Measurements from ENCODE around the gene CCDC186.

Gene CCDC186

DNA sequence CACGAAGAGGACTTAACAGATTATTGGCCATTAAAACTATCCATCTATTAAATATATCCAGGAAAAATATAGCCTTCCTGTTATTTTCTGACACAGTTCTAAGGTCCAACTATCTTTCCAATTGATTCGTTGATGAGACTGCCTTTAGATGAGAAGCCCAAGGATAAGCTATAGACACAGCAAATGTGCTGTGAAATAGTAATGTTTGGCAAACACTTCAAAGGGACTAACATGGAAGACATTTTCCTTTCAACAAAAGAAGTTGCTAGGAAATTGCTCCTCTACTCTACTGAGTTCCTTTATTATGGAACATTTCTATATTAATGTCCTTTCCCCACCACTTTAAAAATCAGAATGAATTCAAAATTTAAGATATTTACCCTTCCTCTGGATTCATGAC lies 38.5 kb downstream of the CCDC186 start:
- Histone ChIP-seq H3K27me3 (ENCODE audit: insufficient read depth, low read length) (no peaks in the 10 kb centered on the region), H2AFZ (ENCODE audit: low read depth, low read length) (no peak overlapping the region), H3K4me1 (ENCODE audit: insufficient read depth, low read length) (no peaks in the 10 kb centered on the region), H3K36me3 (ENCODE audit: insufficient read depth, low read length) (peaks cover 24% of the 10 kb centered on the region), H3K9me3 (ENCODE audit: low read length) (no peaks in the 10 kb centered on the region), H3K4me3 (ENCODE audit: low read length) (no peak overlapping the region)

DNA sequence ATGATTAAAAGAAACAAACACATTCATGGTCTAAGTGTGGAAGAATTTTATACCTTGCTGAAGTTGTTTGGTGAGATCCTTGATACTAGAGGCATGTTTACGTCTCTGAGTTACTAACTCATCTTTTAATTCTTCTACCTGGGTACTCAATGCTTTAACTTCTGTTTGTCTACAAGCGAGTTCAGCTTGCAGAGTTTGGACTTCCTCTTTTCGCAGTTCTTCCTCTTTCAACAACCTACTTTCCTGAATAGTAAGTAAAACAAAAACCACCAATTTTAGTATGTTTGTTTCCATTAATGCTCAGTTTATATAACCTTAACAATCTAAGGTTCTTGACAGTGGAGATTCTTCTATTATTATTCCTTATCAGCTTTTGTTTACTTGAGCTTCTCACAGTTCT lies 42.9 kb downstream of the CCDC186 start:
- Histone ChIP-seq H2AFZ (ENCODE audit: low read depth, low read length) (no peak overlapping the region), H3K36me3 (ENCODE audit: insufficient read depth, low read length) (peaks cover 35% of the 10 kb centered on the region), H3K4me3 (ENCODE audit: low read length) (no peak overlapping the region), H3K27me3 (ENCODE audit: insufficient read depth, low read length) (no peaks in the 10 kb centered on the region), H3K9me3 (ENCODE audit: low read length) (no peaks in the 10 kb centered on the region), H3K4me1 (ENCODE audit: insufficient read depth, low read length) (no peaks in the 10 kb centered on the region)

GRCh38 chr10:114121031-114121430 lies 53.0 kb downstream of the CCDC186 start:
- Histone ChIP-seq H3K27me3 (ENCODE audit: insufficient read depth, low read length) (peaks cover 2% of the 10 kb centered on the region), H3K36me3 (ENCODE audit: insufficient read depth, low read length) (peaks cover 2% of the 10 kb centered on the region), H3K9me3 (ENCODE audit: low read length) (no peaks in the 10 kb centered on the region), H3K4me1 (ENCODE audit: insufficient read depth, low read length) (no peaks in the 10 kb centered on the region), H3K4me3 (ENCODE audit: low read length) (no peak overlapping the region), H2AFZ (ENCODE audit: low read depth, low read length) (no peak overlapping the region)

- Histone ChIP-seq H3K9me3 (ENCODE audit: low read length) (no peaks in the 10 kb centered on the region), H2AFZ (ENCODE audit: low read depth, low read length) (no peak overlapping the region), H3K36me3 (ENCODE audit: insufficient read depth, low read length) (no peaks in the 10 kb centered on the region), H3K4me3 (ENCODE audit: low read length) (no peak overlapping the region), H3K27me3 (ENCODE audit: insufficient read depth, low read length) (peaks cover 15% of the 10 kb centered on the region), H3K4me1 (ENCODE audit: insufficient read depth, low read length) (no peaks in the 10 kb centered on the region)
Measured at GRCh38 chr10:114118514-114118913, 55.5 kb downstream of the CCDC186 start.

DNA sequence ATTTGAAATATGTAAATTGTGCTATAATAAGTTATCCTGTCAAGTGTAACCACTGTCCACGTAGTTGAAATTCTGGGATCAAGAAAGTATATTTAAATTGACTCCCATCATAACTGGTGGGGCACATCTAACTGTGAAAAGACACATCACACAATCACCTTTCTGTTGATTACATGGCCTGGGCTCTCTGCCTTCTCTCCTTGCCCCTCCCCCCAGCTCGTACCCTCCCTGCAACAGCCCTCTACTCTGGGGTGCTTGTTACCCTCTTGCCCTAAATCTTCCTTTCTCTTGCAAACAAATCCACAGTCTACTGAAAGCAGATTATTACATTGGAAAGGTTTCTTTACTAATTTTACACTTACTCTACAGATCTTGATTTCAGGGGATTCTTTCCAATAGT lies 56.3 kb downstream of the CCDC186 start:
- Histone ChIP-seq H2AFZ (ENCODE audit: low read depth, low read length) (no peak overlapping the region), H3K4me1 (ENCODE audit: insufficient read depth, low read length) (no peaks in the 10 kb centered on the region), H3K27me3 (ENCODE audit: insufficient read depth, low read length) (peaks cover 15% of the 10 kb centered on the region), H3K4me3 (ENCODE audit: low read length) (no peak overlapping the region), H3K36me3 (ENCODE audit: insufficient read depth, low read length) (no peaks in the 10 kb centered on the region), H3K9me3 (ENCODE audit: low read length) (no peaks in the 10 kb centered on the region)

DNA sequence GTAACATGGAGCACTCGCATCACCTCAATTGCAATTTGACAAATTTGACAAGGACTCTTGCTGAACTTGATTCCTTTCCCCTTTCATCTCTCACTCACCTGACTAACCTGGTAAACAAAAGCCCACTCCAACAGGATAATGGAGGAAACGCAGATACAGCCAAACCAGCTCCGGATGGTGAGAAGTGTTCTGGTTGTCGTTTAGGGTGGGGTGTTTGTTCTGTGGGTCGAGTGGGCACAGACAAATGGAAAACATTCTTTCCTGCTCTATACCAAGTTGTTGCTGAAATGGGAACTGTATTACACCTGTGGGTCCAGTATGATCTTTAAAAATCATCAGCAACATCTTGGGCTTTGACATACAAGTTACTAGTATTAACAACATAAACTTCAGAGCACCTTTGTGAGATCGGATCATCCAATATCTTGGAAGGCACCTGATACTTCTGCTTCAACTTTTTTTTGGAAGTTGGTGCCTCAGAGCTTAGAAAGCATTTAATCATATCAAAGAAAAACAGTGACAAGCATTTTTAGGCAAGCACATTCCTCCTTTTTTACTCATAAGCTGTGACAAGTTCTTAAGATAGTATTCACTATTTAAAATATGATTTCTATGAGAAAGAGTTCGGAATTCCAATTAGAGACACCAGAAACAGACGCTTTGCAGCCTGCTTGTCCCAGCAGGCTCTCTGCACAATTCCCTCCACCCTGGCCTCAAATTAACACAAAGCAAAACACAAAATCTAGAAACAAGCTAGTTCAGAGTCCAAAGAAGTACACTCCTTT lies 58.1 kb downstream of the CCDC186 start:
- Histone ChIP-seq H2AFZ (ENCODE audit: low read depth, low read length) (no peak overlapping the region), H3K4me1 (ENCODE audit: insufficient read depth, low read length) (no peaks in the 10 kb centered on the region), H3K9me3 (ENCODE audit: low read length) (no peaks in the 10 kb centered on the region), H3K27me3 (ENCODE audit: insufficient read depth, low read length) (peaks cover 15% of the 10 kb centered on the region), H3K4me3 (ENCODE audit: low read length) (no peak overlapping the region), H3K36me3 (ENCODE audit: insufficient read depth, low read length) (no peaks in the 10 kb centered on the region)

- Histone ChIP-seq H3K4me1 (ENCODE audit: insufficient read depth, low read length) (no peaks in the 10 kb centered on the region), H2AFZ (ENCODE audit: low read depth, low read length) (no peak overlapping the region), H3K9me3 (ENCODE audit: low read length) (no peaks in the 10 kb centered on the region), H3K36me3 (ENCODE audit: insufficient read depth, low read length) (no peaks in the 10 kb centered on the region), H3K4me3 (ENCODE audit: low read length) (no peak overlapping the region), H3K27me3 (ENCODE audit: insufficient read depth, low read length) (peaks cover 11% of the 10 kb centered on the region)
Measured at GRCh38 chr10:114110174-114110972, 63.6 kb downstream of the CCDC186 start.

- no peak overlapping the region for H2AFZ ChIP-seq (ENCODE audit: low read depth, low read length)
- peaks cover 29% of the 10 kb centered on the region for H3K27me3 ChIP-seq (ENCODE audit: insufficient read depth, low read length)
- no peaks in the 10 kb centered on the region for H3K36me3 ChIP-seq (ENCODE audit: insufficient read depth, low read length)
- no peaks in the 10 kb centered on the region for H3K9me3 ChIP-seq (ENCODE audit: low read length)
- H3K4me1 ChIP-seq (ENCODE audit: insufficient read depth, low read length), result no peaks in the 10 kb centered on the region
- H3K4me3 ChIP-seq (ENCODE audit: low read length), result no peak overlapping the region
Measured at GRCh38 chr10:114103284-114103683, 70.7 kb downstream of the CCDC186 start.

GRCh38 chr10:114102256-114102655 lies 71.7 kb downstream of the CCDC186 start:
- Histone ChIP-seq H3K36me3 (ENCODE audit: insufficient read depth, low read length) (no peaks in the 10 kb centered on the region), H3K4me1 (ENCODE audit: insufficient read depth, low read length) (no peaks in the 10 kb centered on the region), H3K9me3 (ENCODE audit: low read length) (no peaks in the 10 kb centered on the region), H2AFZ (ENCODE audit: low read depth, low read length) (no peak overlapping the region), H3K4me3 (ENCODE audit: low read length) (no peak overlapping the region), H3K27me3 (ENCODE audit: insufficient read depth, low read length) (peaks cover 33% of the 10 kb centered on the region)

GRCh38 chr10:114100848-114101741 lies 72.9 kb downstream of the CCDC186 start:
- no peaks in the 10 kb centered on the region for H3K9me3 ChIP-seq (ENCODE audit: low read length)
- peak overlapping the region; percentile 43 for H2AFZ ChIP-seq (ENCODE audit: low read depth, low read length)
- H3K4me1 ChIP-seq (ENCODE audit: insufficient read depth, low read length), result no peaks in the 10 kb centered on the region
- H3K36me3 ChIP-seq (ENCODE audit: insufficient read depth, low read length), result no peaks in the 10 kb centered on the region
- H3K4me3 ChIP-seq (ENCODE audit: low read length), result no peak overlapping the region
- peaks cover 36% of the 10 kb centered on the region for H3K27me3 ChIP-seq (ENCODE audit: insufficient read depth, low read length)

GRCh38 chr10:114096864-114097263 lies 77.1 kb downstream of the CCDC186 start:
- no peak overlapping the region for H3K4me3 ChIP-seq (ENCODE audit: low read length)
- H3K27me3 ChIP-seq (ENCODE audit: insufficient read depth, low read length), result peaks cover 43% of the 10 kb centered on the region
- no peak overlapping the region for H2AFZ ChIP-seq (ENCODE audit: low read depth, low read length)
- H3K36me3 ChIP-seq (ENCODE audit: insufficient read depth, low read length), result no peaks in the 10 kb centered on the region
- H3K4me1 ChIP-seq (ENCODE audit: insufficient read depth, low read length), result no peaks in the 10 kb centered on the region
- H3K9me3 ChIP-seq (ENCODE audit: low read length), result no peaks in the 10 kb centered on the region

DNA sequence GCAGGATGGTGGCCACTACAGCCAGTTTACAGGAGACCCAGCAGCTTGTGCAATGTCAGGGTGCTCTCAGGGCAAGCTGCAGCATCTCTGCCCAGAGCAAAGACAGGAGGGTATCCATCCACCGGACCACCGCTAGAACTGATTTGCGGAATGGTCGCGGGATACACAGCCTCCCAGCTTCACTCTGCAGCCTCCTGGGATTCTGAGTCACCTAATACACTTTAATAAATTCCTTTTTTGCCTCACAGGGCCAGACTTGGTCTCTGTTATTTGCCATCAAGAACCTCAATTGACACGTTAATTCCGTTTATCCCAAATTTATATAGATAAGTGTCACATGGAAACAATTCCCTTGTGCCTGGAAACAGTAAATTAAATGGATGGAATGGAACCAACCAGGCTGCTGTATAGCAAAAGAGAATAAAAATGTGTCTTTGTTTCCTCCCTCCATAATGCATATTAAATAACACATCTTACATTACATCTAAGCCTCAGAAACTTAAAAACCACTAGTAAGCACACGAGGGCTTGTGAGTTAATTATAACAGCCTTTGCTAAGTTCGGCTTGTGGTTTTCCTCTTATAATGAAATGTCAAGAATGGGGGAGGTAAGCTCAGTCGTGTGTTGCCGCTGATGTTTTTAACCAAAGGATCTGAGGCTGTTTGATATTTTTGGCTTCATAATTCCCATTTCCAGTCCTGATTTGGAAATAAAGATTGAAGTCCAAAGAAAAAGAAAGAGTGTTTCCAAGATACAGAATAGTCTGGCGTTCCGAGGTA lies 78.3 kb downstream of the CCDC186 start:
- H3K36me3 ChIP-seq (ENCODE audit: insufficient read depth, low read length), result no peaks in the 10 kb centered on the region
- no peaks in the 10 kb centered on the region for H3K9me3 ChIP-seq (ENCODE audit: low read length)
- no peak overlapping the region for H2AFZ ChIP-seq (ENCODE audit: low read depth, low read length)
- H3K4me3 ChIP-seq (ENCODE audit: low read length), result no peak overlapping the region
- peaks cover 32% of the 10 kb centered on the region for H3K27me3 ChIP-seq (ENCODE audit: insufficient read depth, low read length)
- H3K4me1 ChIP-seq (ENCODE audit: insufficient read depth, low read length), result no peaks in the 10 kb centered on the region

All from neuron (in vitro differentiated cells).